Measurements from ENCODE around the gene CDH4.
"Not testable (repeated sequence)": the region's sequence is repeated elsewhere in the genome, so short reads cannot be mapped to it uniquely, and the experiment has no call there.

CDH4 gene

DNA sequence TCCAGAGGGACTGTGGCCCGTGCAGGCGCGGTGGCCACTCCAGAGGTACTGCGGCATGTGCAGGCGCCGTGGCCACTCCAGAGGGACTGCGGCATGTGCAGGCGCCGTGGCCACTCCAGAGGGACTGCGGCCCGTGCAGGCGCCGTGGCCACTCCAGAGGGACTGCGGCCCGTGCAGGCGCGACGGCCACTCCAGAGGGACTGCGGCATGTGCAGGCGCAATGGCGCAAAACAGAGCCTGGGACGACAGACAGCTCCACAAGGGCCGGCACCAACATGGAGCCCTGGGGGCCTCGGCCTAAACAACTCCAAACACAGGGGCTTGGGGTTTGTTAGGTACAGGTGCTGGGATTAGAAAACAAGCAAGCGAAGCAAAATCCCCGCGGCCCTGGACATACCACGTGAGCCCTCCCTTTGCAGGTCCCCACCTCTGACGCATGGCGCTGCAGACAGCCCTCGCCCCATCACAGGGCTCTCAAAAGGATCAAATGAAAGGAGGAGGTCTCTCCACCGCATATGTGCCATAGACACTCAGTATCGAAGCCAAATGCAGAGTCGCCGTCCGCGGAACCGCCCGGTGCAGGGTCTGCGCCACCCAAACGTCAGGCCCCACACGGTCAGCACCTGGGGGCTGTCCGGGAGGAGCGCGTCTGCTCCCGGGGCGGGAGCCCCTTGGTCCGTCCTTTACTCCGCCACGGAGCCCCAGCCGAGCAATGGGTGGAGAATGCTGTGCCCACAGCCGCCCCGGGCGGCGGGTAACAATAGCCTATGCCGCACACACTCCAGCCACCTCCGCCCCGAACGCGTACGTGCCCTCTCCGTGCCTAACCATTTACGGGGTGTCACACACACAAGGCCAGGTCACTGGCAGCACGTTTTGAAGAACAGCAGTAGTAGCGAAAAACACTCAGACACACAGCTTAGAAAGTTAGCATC is 727.9 kb downstream of the CDH4 start:
- DNase-seq (ENCODE audit: low read depth), result no peak

DNA sequence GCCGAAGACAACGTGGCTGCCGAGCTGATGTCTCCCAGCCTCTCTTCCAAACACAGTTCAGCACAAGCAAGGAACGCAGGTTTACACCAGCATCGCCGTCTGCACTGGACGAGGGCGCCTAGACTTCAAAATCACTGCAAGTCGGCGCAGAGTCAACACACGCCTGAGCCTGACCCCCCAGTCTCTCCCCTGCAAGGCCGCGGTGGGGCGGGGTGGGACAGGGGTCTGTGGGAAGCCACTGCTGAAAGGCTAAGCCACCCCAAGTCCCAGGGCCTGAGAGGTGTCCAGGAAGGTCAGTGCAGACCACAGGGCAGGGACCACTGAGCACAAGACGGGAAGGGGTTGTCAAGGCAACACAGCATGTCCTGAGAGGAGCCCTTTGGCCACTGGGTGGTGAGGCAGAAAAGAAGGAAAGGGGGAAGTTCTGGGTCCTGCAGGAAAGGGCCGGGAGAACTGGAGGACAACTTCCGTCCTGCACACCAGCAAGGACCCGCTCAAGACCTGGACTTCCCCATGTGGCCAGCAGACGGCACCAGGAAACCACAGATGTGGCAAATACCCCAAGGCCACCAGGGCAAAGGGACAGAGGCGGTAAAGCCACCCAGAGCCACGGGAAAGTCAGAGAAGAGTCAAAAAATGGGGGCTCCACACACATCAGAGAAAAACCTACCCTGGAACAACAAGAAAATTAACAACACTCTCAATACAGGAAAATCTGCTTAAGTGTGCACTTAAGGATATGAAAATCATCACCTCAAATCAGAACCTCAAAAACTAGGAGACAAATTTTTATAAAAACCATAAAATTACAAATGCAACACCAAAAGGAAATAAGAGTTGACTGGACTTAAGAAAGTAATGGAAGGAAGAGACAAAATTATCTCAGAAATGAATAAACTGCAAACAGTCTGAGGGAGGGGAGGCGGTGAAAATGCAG is 728.9 kb downstream of the CDH4 start:
- peak; percentile 39 for DNase-seq (ENCODE audit: low read depth)

DNA sequence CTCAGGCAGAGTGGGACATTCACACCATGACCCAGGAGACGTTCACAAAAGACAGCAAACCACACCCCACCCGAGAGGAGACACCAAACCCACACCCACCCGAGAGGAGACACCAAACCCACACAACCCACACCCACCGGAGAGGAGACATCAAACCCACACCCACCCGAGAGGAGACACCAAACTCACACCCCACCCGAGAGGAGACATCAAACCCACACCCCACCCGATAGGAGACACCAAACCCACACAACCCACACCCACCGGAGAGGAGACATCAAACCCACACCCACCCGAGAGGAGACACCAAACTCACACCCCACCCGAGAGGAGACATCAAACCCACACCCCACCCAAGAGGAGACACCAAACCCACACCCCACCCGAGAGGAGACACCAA is 729.6 kb downstream of the CDH4 start:
- not testable (repeated sequence) for DNase-seq (ENCODE audit: low read depth)

DNA sequence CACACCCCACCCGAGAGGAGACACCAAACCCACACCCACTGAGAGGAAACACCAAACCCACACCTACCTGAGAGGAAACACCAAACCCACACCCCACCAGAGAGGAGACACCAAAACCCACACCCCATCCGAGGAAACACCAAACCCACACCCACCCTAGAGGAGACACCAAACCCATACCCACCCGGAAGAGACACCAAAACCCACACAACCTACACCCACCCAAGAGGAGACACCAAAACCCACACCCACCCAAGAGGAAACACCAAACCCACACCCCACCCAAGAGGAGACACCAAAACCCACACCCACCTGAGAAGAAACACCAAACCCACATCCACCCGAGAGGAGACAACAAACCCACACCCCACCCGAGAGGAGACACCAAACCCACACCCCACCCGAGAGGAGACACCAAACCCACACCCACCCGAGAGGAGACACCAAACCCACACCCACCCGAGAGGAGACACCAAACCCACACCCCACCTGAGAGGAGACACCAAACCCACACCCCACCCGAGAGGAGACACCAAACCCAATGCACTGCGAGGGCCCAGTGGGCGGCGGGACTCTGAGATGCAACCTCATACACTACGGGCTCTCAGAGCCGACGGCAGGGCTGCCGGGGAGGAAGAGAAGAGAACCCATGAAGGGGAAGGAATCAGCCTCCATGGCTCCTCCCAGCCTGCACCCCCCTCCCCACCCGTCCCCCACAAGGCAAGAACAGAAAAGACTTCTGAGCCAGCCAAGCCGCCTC is 730.3 kb downstream of the CDH4 start:
- DNase-seq (ENCODE audit: low read depth), result no peak

DNA sequence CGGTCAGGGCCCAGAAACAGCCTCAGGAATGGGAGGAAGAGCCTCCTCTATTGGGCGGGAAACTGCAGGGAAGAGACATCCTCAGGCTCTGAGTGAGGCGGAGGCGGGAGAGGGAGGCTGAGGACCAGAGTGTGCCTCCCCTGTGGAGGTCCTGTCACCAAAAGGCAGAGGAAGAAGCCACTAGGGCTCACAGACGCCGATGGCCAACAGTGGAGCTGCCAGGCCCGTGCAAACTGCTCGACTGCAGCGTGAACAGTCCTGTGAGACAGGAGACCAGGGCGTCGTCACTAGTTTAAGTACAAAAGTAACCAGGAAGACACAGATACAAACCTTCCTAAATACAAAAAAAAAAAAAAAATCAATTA is 730.9 kb downstream of the CDH4 start:
- no peak for DNase-seq (ENCODE audit: low read depth)

DNA sequence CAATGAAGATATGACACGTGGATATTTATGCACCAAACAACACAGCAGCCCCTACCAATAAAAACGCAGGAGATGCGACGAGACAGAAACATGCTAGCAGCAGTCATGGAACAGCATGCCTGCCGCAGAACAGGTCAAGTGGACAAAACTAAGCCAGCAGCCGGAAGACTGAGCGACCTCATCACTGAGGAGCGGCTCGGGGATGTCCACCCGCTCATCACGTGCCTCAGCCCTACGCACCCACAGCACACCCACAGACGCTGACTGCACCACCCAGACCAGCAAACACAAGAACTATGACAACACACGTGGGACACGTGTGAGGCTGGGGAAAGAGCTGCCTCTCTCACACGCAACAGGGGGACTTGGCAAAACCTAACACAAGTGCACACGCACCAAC is 731.9 kb downstream of the CDH4 start:
- DNase-seq (ENCODE audit: low read depth), result no peak

DNA sequence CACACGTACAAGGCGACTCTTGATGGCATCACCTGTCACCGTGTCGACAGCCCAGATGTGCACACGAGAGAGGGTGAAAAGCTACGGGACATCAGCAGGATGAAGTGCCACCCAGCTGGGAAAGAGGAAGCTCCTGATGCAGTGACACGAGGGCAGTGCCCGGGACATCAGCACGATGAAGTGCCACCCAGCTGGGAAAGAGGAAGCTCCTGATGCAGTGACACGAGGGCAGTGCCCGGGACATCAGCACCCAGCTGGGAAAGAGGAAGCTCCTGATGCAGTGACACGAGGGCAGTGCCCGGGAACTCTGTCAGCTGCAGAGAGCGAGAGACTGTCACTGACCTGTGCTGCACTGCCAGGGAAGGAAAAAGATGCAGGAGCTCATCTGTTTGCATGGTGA is 732.4 kb downstream of the CDH4 start:
- not testable (repeated sequence) for DNase-seq (ENCODE audit: low read depth)

DNA sequence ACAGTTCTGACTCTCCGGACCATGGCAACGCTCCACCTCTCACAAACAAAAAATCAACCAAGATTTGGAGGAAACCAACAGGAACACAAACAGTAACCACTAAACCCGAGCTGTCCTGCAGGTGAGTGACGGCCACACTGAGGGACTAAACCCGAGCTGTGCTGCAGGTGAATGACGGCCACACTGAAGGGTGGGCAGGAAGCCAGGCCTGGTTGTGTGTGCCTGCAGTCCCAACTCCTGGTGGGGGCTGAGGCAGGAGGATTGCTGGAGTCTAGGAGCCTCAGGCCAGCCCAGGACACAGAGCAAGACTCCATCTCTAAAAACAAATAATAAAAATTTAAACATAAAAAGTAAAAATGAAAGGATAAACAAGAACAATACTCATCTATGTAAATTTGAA is 733.0 kb downstream of the CDH4 start:
- no peak for DNase-seq (ENCODE audit: low read depth)

DNA sequence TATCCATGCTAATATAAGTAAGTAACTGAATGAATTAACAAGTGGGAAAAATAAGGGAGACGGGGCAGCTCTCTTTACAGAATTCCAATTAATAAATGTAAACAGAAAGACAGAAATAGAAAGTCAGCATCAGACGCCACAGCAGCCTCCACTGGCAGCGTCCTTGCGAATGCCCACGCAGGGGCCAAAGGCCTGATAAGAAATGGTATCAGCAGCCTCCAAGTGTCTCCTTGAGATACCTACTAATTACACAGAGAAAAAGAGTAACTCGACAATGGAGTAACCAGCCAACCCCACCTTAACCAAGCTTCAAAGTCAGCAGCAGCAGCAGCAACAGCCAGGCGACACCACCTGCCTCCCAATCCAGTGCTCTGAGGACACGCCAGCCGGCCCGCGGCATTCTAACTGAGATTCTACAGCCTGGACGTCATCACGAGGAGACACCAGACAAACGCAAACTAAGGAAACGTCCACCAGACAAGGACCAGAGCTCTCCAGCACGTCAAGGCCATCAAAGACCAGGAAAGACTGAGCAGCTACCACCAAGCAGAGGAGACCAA is 734.8 kb downstream of the CDH4 start:
- no peak for DNase-seq (ENCODE audit: low read depth)

DNA sequence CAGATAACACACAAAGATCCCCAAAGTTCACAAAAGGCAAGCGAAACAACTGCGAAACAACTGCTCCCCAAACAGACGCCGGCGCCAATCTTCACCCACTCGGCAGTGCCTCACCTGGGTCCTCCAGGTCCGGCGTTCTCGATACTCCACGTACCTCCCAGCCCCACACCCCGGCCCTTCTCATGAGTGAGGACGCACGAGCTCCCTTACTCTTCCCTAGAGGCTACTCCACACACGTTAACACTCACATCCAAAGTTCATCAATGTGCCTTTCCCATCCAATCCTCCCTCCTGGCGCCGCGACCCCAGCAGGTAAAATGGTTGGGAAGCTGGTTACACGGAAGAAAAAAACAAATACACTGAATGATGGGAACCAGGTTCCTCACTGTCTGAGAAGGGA is 736.6 kb downstream of the CDH4 start:
- no peak for DNase-seq (ENCODE audit: low read depth)

DNA sequence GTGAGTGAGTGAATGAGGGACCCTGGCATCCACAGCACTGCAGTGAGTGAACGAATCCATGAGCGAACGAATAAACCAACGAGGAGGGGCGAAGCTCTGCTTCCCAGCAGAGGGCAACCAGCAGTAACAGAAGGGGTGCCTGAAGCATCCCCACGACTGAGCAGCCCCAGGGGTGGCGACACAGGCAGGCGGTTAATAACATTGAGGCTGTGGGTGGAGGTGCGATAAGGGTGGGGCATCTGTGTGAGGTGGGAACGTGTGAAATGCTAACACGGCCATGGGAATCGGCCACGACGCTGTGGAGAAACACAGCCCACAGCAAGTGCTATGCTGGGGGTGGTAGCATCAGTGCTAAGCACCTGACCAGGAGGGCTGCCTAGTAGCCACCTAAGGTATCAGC is 737.7 kb downstream of the CDH4 start:
- DNase-seq (ENCODE audit: low read depth), result no peak

Measured in iris pigment epithelial cell (primary cell).